Neural progenitor cell (in vitro differentiated cells): ENCODE measurements around the gene GASK1B. TPM values are rescaled to one million over a fixed set of nuclear protein-coding genes. Genes with fewer than 3 reads are reported as not detected.

Experiments
- DNase-seq: peaks from one replicate; pipeline ENCODE4 v3.0.0-alpha.2; 2016; ENCODE audit warnings: low spot score
- H2AFZ ChIP-seq: fragments of 200-600 bp; sonication (generic); replicated peaks from 2 replicates; pipeline ENCODE4 v1.6.1; 2016; ENCODE audit warnings: antibody characterized with exemption
- H3F3A ChIP-seq: fragments of 200-600 bp; sonication (generic); 2 replicates; pipeline ENCODE4 v1.6.1; 2016; ENCODE audit warnings: antibody characterized with exemption, low read depth
- H3K27ac ChIP-seq: fragments of 200-600 bp; sonication (generic); 2 replicates; pipeline ENCODE4 v1.5.1; 2016; ENCODE audit warnings: mild to moderate bottlenecking
- H3K27me3 ChIP-seq: fragments of 200-600 bp; sonication (generic); 2 replicates; pipeline ENCODE4 v1.6.1; 2016; ENCODE audit warnings: mild to moderate bottlenecking, moderate library complexity
- H3K36me3 ChIP-seq: fragments of 200-600 bp; sonication (generic); 2 replicates; pipeline ENCODE4 v1.5.1; 2016
- H3K4me1 ChIP-seq: fragments of 200-600 bp; sonication (generic); 2 replicates; pipeline ENCODE4 v1.6.1; 2016; ENCODE audit warnings: mixed run types
- H3K4me2 ChIP-seq: fragments of 200-600 bp; sonication (generic); 2 replicates; pipeline ENCODE4 v1.6.1; 2016
- H3K4me3 ChIP-seq: fragments of 200-600 bp; sonication (generic); 2 replicates; pipeline ENCODE4 v1.5.1; 2016
- H3K79me2 ChIP-seq: fragments of 200-600 bp; sonication (generic); 2 replicates; pipeline ENCODE4 v1.6.1; 2016; ENCODE audit warnings: low read depth
- H3K9ac ChIP-seq: fragments of 200-600 bp; sonication (generic); 2 replicates; pipeline ENCODE4 v1.6.1; 2016
- H3K9me3 ChIP-seq: fragments of 200-600 bp; sonication (generic); 2 replicates; pipeline ENCODE4 v1.5.1; 2016; ENCODE audit warnings: low read depth
- H4K20me1 ChIP-seq: fragments of 200-600 bp; sonication (generic); 2 replicates; pipeline ENCODE4 v1.6.1; 2016; ENCODE audit warnings: low read depth
- H3K27ac Mint-ChIP-seq: 3 replicates; pipeline ENCODE4 v1.8.0; 2021; ENCODE audit warnings: mixed read lengths
- H3K27me3 Mint-ChIP-seq: 2 replicates; pipeline ENCODE4 v1.8.0; 2022; ENCODE audit warnings: low read depth, mild to moderate bottlenecking, inconsistent platforms, moderate library complexity, mixed read lengths; ENCODE audit not compliant: insufficient read depth
- H3K36me3 Mint-ChIP-seq: 3 replicates; pipeline ENCODE4 v1.8.0; 2021; ENCODE audit warnings: mixed read lengths
- H3K4me1 Mint-ChIP-seq: 3 replicates; pipeline ENCODE4 v1.8.0; 2021; ENCODE audit warnings: mixed read lengths
- H3K4me3 Mint-ChIP-seq: 3 replicates; pipeline ENCODE4 v1.8.0; 2021; ENCODE audit warnings: mild to moderate bottlenecking, moderate library complexity, mixed read lengths
- H3K9me3 Mint-ChIP-seq: 3 replicates; pipeline ENCODE4 v1.8.0; 2020; ENCODE audit warnings: mixed read lengths
- EZH2 ChIP-seq: fragments of 200-600 bp; sonication (generic); IDR thresholded peaks from 2 replicates; pipeline ENCODE4 v1.6.1; 2017; ENCODE audit warnings: antibody characterized with exemption, mild to moderate bottlenecking, moderate library complexity
- EZH2phosphoT487 ChIP-seq: fragments of 200-600 bp; sonication (generic); IDR thresholded peaks from 2 replicates; pipeline ENCODE4 v1.6.1; 2017; ENCODE audit warnings: antibody characterized with exemption
- total RNA-seq: library from RNA; depleted of rRNA; stranded (reverse); fragments of >200 nt; gene quantifications from 2 replicates; pipeline ENCODE4 v1.2.3, GENCODE V29; 2015; ENCODE audit warnings: low replicate concordance
- TF ChIP-seq, protein P1 (sequence below): fragments of 200-600 bp; sonication (generic); IDR thresholded peaks from 2 replicates; pipeline ENCODE4 v1.5.1; 2017; ENCODE audit warnings: antibody characterized with exemption, mild to moderate bottlenecking

The GASK1B gene
- not detected in 2 replicates for total RNA-seq

DNA sequence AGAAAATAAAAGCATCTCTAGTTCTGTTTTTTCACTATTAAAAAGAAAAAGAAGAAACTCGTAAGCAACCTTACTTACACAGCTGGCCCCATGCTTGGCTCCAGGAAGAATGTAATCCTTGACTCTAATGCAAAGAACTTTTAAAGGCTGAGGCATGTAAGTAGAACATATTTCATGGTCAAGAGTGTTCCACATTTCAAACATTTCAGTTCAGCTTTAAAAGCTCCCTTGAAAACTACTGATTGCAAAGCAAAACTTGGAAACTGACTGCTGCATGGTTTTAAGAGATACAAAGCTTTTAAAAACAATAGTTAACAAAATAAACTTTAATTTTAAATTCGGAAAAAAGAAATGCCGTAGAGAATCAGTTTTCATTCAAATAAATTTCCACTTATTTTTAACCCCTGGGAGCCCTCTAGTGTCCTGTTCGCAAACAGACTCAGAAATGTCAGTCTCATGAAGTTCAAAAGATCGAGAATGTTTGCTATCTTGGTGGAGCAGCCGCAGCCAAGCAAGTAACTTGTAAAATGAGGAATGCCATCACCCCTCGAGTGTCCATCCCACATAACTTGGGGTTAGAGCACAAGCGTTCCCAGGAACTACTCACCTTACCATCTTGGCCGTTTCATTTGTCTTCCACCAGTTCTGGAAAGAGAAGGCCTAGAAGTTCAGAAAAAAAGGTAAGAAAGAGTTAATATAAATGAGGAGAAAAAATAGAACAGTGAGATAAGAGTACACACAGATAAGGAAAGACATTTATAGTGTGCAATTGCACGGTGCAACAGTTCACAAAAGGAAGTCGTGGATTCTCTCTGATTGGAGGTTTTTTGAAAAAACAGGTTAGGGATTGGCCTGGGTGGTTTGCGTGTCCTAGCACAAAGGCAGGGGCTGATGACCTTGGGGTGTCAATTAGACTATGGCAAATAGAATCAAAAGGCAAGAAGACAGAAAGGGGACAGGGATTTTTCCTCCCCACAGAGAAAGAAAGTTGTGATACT is at the start of gene GASK1B:
Gene GASK1B, minus strand, starts transcription at position 765 of the 998 bp plus-strand sequence. CDS start 1,650 bp downstream, outside the sequence.
- H2AFZ ChIP-seq = no peak within 1 kb of the TSS
- H3K9ac ChIP-seq = no peak within 1 kb of the TSS
- no peak within 1 kb of the TSS for H3K27ac ChIP-seq
- H3K4me2 ChIP-seq = no peak within 1 kb of the TSS
- H3K27me3 ChIP-seq = no peaks in the 10 kb centered on the region
- Mint-ChIP-seq H3K27me3 (peaks cover 2% of the 10 kb centered on the region), H3K9me3 (no peaks in the 10 kb centered on the region), H3K36me3 (no peaks in the 10 kb centered on the region), H3K4me1 (peaks cover 18% of the 10 kb centered on the region), H3K27ac (peak within 1 kb of the TSS; percentile 32), H3K4me3 (peak within 1 kb of the TSS; percentile 46)
- no peaks in the 10 kb centered on the region for H3F3A ChIP-seq
- no peak for TF ChIP-seq EZH2
- TF ChIP-seq, protein P1, sequence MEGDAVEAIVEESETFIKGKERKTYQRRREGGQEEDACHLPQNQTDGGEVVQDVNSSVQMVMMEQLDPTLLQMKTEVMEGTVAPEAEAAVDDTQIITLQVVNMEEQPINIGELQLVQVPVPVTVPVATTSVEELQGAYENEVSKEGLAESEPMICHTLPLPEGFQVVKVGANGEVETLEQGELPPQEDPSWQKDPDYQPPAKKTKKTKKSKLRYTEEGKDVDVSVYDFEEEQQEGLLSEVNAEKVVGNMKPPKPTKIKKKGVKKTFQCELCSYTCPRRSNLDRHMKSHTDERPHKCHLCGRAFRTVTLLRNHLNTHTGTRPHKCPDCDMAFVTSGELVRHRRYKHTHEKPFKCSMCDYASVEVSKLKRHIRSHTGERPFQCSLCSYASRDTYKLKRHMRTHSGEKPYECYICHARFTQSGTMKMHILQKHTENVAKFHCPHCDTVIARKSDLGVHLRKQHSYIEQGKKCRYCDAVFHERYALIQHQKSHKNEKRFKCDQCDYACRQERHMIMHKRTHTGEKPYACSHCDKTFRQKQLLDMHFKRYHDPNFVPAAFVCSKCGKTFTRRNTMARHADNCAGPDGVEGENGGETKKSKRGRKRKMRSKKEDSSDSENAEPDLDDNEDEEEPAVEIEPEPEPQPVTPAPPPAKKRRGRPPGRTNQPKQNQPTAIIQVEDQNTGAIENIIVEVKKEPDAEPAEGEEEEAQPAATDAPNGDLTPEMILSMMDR = peak; percentile 76
- no peak for TF ChIP-seq EZH2phosphoT487
- H4K20me1 ChIP-seq = no peaks in the 10 kb centered on the region
- no peaks in the 10 kb centered on the region for H3K9me3 ChIP-seq
- DNase-seq = peak; percentile 49
- no peaks in the 10 kb centered on the region for H3K79me2 ChIP-seq
- no peak within 1 kb of the TSS for H3K4me3 ChIP-seq
- H3K36me3 ChIP-seq = no peaks in the 10 kb centered on the region
- H3K4me1 ChIP-seq = no peaks in the 10 kb centered on the region

DNA sequence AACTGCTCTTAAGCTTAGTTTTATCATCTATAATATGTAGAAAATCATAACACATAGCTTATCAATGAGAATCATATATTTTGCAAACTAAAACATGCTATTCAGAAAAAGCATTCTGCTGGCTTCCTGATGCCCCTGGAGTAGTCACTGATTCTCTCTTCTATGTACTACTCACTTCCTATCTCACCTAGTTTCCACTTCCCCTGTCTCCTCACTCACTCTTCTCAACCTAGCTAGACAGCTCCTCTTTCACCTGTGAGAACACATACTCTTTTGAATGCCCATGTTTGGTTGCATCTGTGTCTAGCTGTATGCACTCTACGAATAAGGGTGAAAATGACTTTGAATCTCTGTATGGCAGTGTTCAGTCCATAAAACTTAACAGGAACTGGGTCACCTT is 46.8 kb upstream of the GASK1B start:
- no peak overlapping the region for H3K27ac ChIP-seq
- H3K79me2 ChIP-seq = no peaks in the 10 kb centered on the region
- Mint-ChIP-seq H3K36me3 (no peaks in the 10 kb centered on the region), H3K4me3 (no peak overlapping the region), H3K27me3 (no peaks in the 10 kb centered on the region), H3K9me3 (no peaks in the 10 kb centered on the region), H3K27ac (no peak overlapping the region), H3K4me1 (no peaks in the 10 kb centered on the region)
- H3K36me3 ChIP-seq = no peaks in the 10 kb centered on the region
- no peak for TF ChIP-seq EZH2phosphoT487
- no peaks in the 10 kb centered on the region for H3K27me3 ChIP-seq
- H3K4me1 ChIP-seq = no peaks in the 10 kb centered on the region
- no peak overlapping the region for H3K4me2 ChIP-seq
- H4K20me1 ChIP-seq = no peaks in the 10 kb centered on the region
- H3K9me3 ChIP-seq = no peaks in the 10 kb centered on the region
- H3K9ac ChIP-seq = no peak overlapping the region
- H2AFZ ChIP-seq = no peak overlapping the region
- H3F3A ChIP-seq = no peaks in the 10 kb centered on the region
- H3K4me3 ChIP-seq = no peak overlapping the region
- no peak for DNase-seq

DNA sequence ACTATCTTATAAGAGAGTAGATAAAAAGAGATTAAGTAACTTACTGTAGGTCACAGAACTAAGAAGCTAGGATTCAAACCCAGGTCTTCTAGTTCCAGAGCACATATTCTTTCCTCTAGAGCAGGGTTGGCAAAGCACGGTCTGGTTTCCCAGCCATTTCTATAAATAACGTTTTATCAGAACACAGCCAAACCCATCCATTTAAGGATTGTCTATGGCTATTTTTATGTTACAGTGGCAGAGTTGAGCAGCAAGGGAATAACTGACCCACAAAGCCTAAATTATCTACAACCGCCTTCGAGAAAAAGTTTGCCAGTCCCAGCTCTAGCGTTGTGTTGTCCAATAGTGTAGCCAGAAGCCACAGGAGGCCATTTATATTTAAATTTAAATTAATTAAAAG is 44.9 kb upstream of the GASK1B start:
- TF ChIP-seq EZH2 = no peak
- no peak for TF ChIP-seq EZH2phosphoT487
- TF ChIP-seq, protein P1 = no peak
- no peaks in the 10 kb centered on the region for H3K27me3 Mint-ChIP-seq
- DNase-seq = no peak
- H3K9me3 Mint-ChIP-seq = no peaks in the 10 kb centered on the region
- Histone ChIP-seq H3K4me1 (peaks cover 11% of the 10 kb centered on the region), H3K27ac (no peak overlapping the region), H4K20me1 (no peaks in the 10 kb centered on the region), H3F3A (no peaks in the 10 kb centered on the region), H3K79me2 (no peaks in the 10 kb centered on the region), H3K9me3 (no peaks in the 10 kb centered on the region), H2AFZ (no peak overlapping the region), H3K27me3 (no peaks in the 10 kb centered on the region), H3K9ac (no peak overlapping the region), H3K36me3 (no peaks in the 10 kb centered on the region), H3K4me2 (no peak overlapping the region), H3K4me3 (no peak overlapping the region)
- H3K4me1 Mint-ChIP-seq = peaks cover 4% of the 10 kb centered on the region
- H3K4me3 Mint-ChIP-seq = no peak overlapping the region
- no peaks in the 10 kb centered on the region for H3K36me3 Mint-ChIP-seq
- no peak overlapping the region for H3K27ac Mint-ChIP-seq

DNA sequence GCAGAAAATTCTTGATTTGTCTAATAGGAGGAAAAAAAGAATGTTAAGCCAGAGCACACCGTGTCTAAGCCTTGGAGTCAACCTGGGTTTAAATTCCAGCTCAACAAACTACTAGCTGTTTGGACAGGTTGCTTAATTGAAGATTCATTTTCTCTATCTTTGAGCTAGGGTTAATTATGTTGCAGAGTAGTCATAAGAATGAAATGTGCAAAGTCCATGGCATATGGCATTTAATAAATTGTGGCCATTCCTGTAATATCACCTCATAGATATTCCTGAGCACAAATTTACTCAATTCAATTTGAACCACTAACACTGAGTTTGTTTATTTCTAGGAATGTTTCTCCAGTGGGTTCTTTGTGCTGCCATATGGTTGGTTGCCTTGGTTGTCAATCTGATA is 42.0 kb upstream of the GASK1B start:
- Histone ChIP-seq H3K27ac (no peak overlapping the region), H4K20me1 (no peaks in the 10 kb centered on the region), H3K4me2 (no peak overlapping the region), H3K36me3 (no peaks in the 10 kb centered on the region), H3K4me1 (peaks cover 17% of the 10 kb centered on the region), H3K4me3 (no peak overlapping the region), H3F3A (peaks cover 4% of the 10 kb centered on the region), H3K9me3 (no peaks in the 10 kb centered on the region), H3K27me3 (no peaks in the 10 kb centered on the region), H3K79me2 (no peaks in the 10 kb centered on the region), H3K9ac (no peak overlapping the region), H2AFZ (no peak overlapping the region)
- Mint-ChIP-seq H3K4me1 (peaks cover 20% of the 10 kb centered on the region), H3K27ac (no peak overlapping the region), H3K4me3 (no peak overlapping the region), H3K36me3 (no peaks in the 10 kb centered on the region), H3K27me3 (no peaks in the 10 kb centered on the region), H3K9me3 (no peaks in the 10 kb centered on the region)
- TF ChIP-seq, protein P1 = no peak
- no peak for TF ChIP-seq EZH2phosphoT487
- TF ChIP-seq EZH2 = no peak
- no peak for DNase-seq
